K562 (cell line): ENCODE data around the gene ELMO1. TPM values are rescaled to one million over a fixed set of nuclear protein-coding genes. Genes with fewer than 3 reads are reported as not detected.

ENCODE experiments used
- ARID2 ChIP-seq: fragments of 450-650 bp; IDR thresholded peaks from 2 replicates; pipeline ENCODE4 v1.6.1; 2017; ENCODE audit warnings: antibody characterized with exemption, mild to moderate bottlenecking
- CHD2 ChIP-seq: IDR thresholded peaks from 2 replicates; pipeline ENCODE4 v1.6.1; 2011; ENCODE audit warnings: low read depth, low read length
- HOMEZ ChIP-seq: fragments of 250-450 bp; sonication (Bioruptor Pico); IDR thresholded peaks from 2 replicates; pipeline ENCODE4 v1.4.0; 2020; ENCODE audit warnings: mild to moderate bottlenecking, moderate library complexity
- KAT2B ChIP-seq: IDR thresholded peaks from one replicate; pipeline ENCODE4 v1.6.1; 2012; ENCODE audit warnings: low read depth, mild to moderate bottlenecking, control low read depth, inconsistent platforms, low read length, moderate library complexity
- KDM4B ChIP-seq, 2 experiments: fragments of 450-650 bp in 1 of 2; sonication (generic) in 1 of 2; IDR thresholded peaks; 2 replicates each; pipeline ENCODE4 v1.6.1; 2016 to 2017; ENCODE audit warnings: borderline replicate concordance in 2 of 2, antibody characterized with exemption in 1 of 2, low read depth in 1 of 2, mild to moderate bottlenecking in 1 of 2
- MECOM ChIP-seq: fragments of 250-450 bp; sonication (Bioruptor Pico); IDR thresholded peaks from 2 replicates; pipeline ENCODE4 v1.8.0; 2022; ENCODE audit warnings: inconsistent platforms
- NFE2 ChIP-seq: IDR thresholded peaks from 2 replicates; pipeline ENCODE4 v1.6.1; 2014; ENCODE audit warnings: antibody characterized with exemption, low read depth
- NFXL1 ChIP-seq: fragments of 450-650 bp; formaldehyde crosslinking; IDR thresholded peaks from 2 replicates; pipeline ENCODE4 v1.4.0; 2021; ENCODE audit warnings: mild to moderate bottlenecking
- SMARCA5 ChIP-seq: fragments of 450-650 bp; IDR thresholded peaks from 2 replicates; pipeline ENCODE4 v1.6.1; 2016
- SUPT5H ChIP-seq: fragments of 450-650 bp; IDR thresholded peaks from 2 replicates; pipeline ENCODE4 v1.6.1; 2016
- TEAD4 ChIP-seq, 2 experiments: sonication (generic) in 1 of 2; formaldehyde crosslinking in 1 of 2; IDR thresholded peaks; 2 replicates each; pipeline versions ENCODE4 v1.6.1 to v1.8.0; 2012 to 2022; ENCODE audit warnings: borderline replicate concordance in 1 of 2, inconsistent platforms in 1 of 2, low read length in 1 of 2, mild to moderate bottlenecking in 1 of 2, missing genetic modification reagents in 1 of 2
- ZC3H4 ChIP-seq: sonication (generic); formaldehyde crosslinking; IDR thresholded peaks from 2 replicates; pipeline ENCODE4 v1.9.0; 2021; ENCODE audit warnings: missing genetic modification reagents, borderline replicate concordance
- ZNF133 ChIP-seq: fragments of 250-450 bp; sonication (Bioruptor Pico); IDR thresholded peaks from 2 replicates; pipeline ENCODE4 v1.4.0; 2020; ENCODE audit warnings: mild to moderate bottlenecking
- ZNF224 ChIP-seq: sonication (generic); formaldehyde crosslinking; IDR thresholded peaks from 2 replicates; pipeline ENCODE4 v1.8.0; 2022; ENCODE audit warnings: mild to moderate bottlenecking, missing genetic modification reagents
- ZNF79 ChIP-seq: fragments of 250-450 bp; sonication (Bioruptor Pico); IDR thresholded peaks from 2 replicates; pipeline ENCODE4 v1.4.0; 2020; ENCODE audit warnings: low read depth, mild to moderate bottlenecking, moderate library complexity
- polyA plus RNA-seq, 8 experiments: library from polyadenylated mRNA; depleted of rRNA in 4 of 8; stranded (reverse) in 5 of 8; unstranded in 3 of 8; fragments of >200 nt; fragmentation: Nextera tagmentation in 2 of 8; fragmentation: Illumina TruSeq in 1 of 8; extraction: Ambion mirVana in 2 of 8; extraction: Trizol in 1 of 8; gene quantifications; 2 replicates each; pipeline versions ENCODE4 v1.2.1 to v1.2.3, GENCODE V29; 2011 to 2014; ENCODE audit warnings: inconsistent platforms in 1 of 8, missing spikeins in 1 of 8
- total RNA-seq, 7 experiments: library from RNA; depleted of rRNA in 6 of 7; stranded (reverse); fragments of >200 nt in 6 of 7; fragmentation: Illumina TruSeq in 2 of 7; extraction: Trizol in 2 of 7; gene quantifications; 2 replicates each; pipeline versions ENCODE4 v1.2.1 to v1.2.3, GENCODE V29; 2011 to 2021; ENCODE audit warnings: low replicate concordance in 1 of 7
- TF ChIP-seq, protein P1 (sequence below), 3 experiments: fragments of 200-800 bp in 1 of 3; sonication (Bioruptor generic) in 1 of 3; sonication (generic) in 1 of 3; formaldehyde crosslinking in 1 of 3; IDR thresholded peaks; 2 replicates each; pipeline versions ENCODE4 v1.6.1 to v1.8.0; 2016 to 2022; ENCODE audit warnings: mild to moderate bottlenecking in 2 of 3, missing compliant biosample characterization in 2 of 3, missing genetic modification characterization in 2 of 3, missing genetic modification reagents in 1 of 3
- TF ChIP-seq, protein P2 (sequence below): fragments of 450-650 bp; IDR thresholded peaks from 2 replicates; pipeline ENCODE4 v1.6.1; 2016; ENCODE audit warnings: borderline replicate concordance
- TF ChIP-seq, protein P3 (sequence below): sonication (generic); formaldehyde crosslinking; IDR thresholded peaks from 2 replicates; pipeline ENCODE4 v1.8.1; 2023; ENCODE audit warnings: mild to moderate bottlenecking, missing genetic modification reagents
- TF ChIP-seq, protein P4 (sequence below): fragments of 200-800 bp; sonication (Bioruptor generic); IDR thresholded peaks from 2 replicates; pipeline ENCODE4 v1.6.1; 2017; ENCODE audit warnings: missing genetic modification characterization, missing compliant biosample characterization
- TF ChIP-seq, protein P5 (sequence below): fragments of 450-650 bp; IDR thresholded peaks from 2 replicates; pipeline ENCODE4 v1.6.1; 2016; ENCODE audit warnings: low read depth, mild to moderate bottlenecking, moderate library complexity

ELMO1 gene
- total and polyA plus RNA-seq, 9 of the 15 experiments (the other 6 are each of a cell fraction or from before 2014, with no cell fraction given) = 0.36 to 7.2 (median 3.6) TPM

DNA sequence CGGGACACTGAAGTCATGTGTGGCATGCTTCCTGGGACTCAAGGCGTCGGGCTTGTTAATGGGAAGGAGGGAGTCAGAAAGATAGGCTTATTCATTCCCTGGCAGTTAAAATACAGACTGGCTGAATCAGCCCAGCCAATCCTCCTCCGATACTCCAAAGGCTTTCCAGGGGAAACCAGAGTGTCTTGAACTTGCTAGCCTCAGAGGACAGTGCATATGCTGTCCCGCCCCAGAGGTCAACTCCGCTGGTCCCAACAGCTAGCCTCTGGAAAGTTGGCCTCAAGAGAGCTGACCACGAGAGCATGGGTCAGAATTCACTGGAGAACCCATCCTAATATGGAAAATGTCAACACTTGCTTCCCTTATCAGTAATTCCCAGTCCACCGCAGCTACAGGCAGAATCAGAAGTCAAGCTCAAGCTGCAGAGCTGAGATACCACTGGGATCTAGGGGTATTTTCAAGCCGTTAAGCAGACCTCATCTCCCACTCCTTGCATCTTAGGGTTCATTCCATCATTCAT lies 43.0 kb downstream of the ELMO1 start (continued):
- TF ChIP-seq HOMEZ (CRISPR knock-in tag) = no peak
- TF ChIP-seq ARID2 = no peak
- TF ChIP-seq, protein P1, sequence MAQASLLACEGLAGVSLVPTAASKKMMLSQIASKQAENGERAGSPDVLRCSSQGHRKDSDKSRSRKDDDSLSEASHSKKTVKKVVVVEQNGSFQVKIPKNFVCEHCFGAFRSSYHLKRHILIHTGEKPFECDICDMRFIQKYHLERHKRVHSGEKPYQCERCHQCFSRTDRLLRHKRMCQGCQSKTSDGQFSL (CRISPR knock-in tag; IDR thresholded peaks at IDR 0.05) = no peak
- TF ChIP-seq, protein P1 (tag; IDR thresholded peaks at IDR 0.05) = no peak
- no peak for TF ChIP-seq ZNF79 (CRISPR knock-in tag)
- no peak for TF ChIP-seq SUPT5H
- TF ChIP-seq, protein P2, sequence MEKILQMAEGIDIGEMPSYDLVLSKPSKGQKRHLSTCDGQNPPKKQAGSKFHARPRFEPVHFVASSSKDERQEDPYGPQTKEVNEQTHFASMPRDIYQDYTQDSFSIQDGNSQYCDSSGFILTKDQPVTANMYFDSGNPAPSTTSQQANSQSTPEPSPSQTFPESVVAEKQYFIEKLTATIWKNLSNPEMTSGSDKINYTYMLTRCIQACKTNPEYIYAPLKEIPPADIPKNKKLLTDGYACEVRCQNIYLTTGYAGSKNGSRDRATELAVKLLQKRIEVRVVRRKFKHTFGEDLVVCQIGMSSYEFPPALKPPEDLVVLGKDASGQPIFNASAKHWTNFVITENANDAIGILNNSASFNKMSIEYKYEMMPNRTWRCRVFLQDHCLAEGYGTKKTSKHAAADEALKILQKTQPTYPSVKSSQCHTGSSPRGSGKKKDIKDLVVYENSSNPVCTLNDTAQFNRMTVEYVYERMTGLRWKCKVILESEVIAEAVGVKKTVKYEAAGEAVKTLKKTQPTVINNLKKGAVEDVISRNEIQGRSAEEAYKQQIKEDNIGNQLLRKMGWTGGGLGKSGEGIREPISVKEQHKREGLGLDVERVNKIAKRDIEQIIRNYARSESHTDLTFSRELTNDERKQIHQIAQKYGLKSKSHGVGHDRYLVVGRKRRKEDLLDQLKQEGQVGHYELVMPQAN = no peak
- TF ChIP-seq, protein P3, sequence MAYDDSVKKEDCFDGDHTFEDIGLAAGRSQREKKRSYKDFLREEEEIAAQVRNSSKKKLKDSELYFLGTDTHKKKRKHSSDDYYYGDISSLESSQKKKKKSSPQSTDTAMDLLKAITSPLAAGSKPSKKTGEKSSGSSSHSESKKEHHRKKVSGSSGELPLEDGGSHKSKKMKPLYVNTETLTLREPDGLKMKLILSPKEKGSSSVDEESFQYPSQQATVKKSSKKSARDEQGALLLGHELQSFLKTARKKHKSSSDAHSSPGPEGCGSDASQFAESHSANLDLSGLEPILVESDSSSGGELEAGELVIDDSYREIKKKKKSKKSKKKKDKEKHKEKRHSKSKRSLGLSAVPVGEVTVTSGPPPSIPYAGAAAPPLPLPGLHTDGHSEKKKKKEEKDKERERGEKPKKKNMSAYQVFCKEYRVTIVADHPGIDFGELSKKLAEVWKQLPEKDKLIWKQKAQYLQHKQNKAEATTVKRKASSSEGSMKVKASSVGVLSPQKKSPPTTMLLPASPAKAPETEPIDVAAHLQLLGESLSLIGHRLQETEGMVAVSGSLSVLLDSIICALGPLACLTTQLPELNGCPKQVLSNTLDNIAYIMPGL (CRISPR knock-in tag) = no peak
- peak; percentile 92 for TF ChIP-seq TEAD4 (IDR thresholded peaks at IDR 0.05; ENCODE audit: low read length)
- TF ChIP-seq TEAD4 (CRISPR knock-in tag; IDR thresholded peaks at IDR 0.05; ENCODE audit: borderline replicate concordance) = no peak
- TF ChIP-seq ZC3H4 (CRISPR knock-in tag) = no peak
- no peak for TF ChIP-seq NFXL1
- TF ChIP-seq, protein P4, sequence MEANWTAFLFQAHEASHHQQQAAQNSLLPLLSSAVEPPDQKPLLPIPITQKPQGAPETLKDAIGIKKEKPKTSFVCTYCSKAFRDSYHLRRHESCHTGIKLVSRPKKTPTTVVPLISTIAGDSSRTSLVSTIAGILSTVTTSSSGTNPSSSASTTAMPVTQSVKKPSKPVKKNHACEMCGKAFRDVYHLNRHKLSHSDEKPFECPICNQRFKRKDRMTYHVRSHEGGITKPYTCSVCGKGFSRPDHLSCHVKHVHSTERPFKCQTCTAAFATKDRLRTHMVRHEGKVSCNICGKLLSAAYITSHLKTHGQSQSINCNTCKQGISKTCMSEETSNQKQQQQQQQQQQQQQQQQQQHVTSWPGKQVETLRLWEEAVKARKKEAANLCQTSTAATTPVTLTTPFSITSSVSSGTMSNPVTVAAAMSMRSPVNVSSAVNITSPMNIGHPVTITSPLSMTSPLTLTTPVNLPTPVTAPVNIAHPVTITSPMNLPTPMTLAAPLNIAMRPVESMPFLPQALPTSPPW (CRISPR knock-in tag) = no peak
- TF ChIP-seq ZNF224 = no peak
- no peak for TF ChIP-seq MECOM (CRISPR knock-in tag)
- TF ChIP-seq SMARCA5 = no peak
- TF ChIP-seq KAT2B = no peak
- no peak for TF ChIP-seq CHD2
- TF ChIP-seq, protein P5, sequence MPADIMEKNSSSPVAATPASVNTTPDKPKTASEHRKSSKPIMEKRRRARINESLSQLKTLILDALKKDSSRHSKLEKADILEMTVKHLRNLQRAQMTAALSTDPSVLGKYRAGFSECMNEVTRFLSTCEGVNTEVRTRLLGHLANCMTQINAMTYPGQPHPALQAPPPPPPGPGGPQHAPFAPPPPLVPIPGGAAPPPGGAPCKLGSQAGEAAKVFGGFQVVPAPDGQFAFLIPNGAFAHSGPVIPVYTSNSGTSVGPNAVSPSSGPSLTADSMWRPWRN = no peak
- TF ChIP-seq NFE2 = 0 out of 2 replicates have a peak, but pooled peaks have one; percentile 7
- no peak for TF ChIP-seq ZNF133 (CRISPR knock-in tag)
- no peak for TF ChIP-seq KDM4B (IDR thresholded peaks at IDR 0.05; ENCODE audit: borderline replicate concordance in 2 of 2, low read depth in 1 of 2)
